Subcutaneous abdominal adipose tissue (tissue), 5 donors: ENCODE data around the gene KRT7.
"Not testable (repeated sequence)": the region's sequence is repeated elsewhere in the genome, so short reads cannot be mapped to it uniquely, and the experiment has no call there.

Source experiments
- H3K27ac ChIP-seq: one replicate; pipeline ENCODE4 v1.7.0; 2013; ENCODE audit warnings: low read depth, mild to moderate bottlenecking, inconsistent platforms, low read length, moderate library complexity
- H3K27me3 ChIP-seq, 5 donors: one replicate each; pipeline ENCODE4 v1.7.0; 2013; ENCODE audit warnings: low read length in 5 of 5, inconsistent platforms in 1 of 5; ENCODE audit not compliant: control insufficient read depth in 5 of 5, insufficient read depth in 4 of 5
- H3K36me3 ChIP-seq, 5 donors: one replicate each; pipeline ENCODE4 v1.7.0; 2013; ENCODE audit warnings: low read length in 5 of 5; ENCODE audit not compliant: control insufficient read depth in 5 of 5, insufficient read depth in 5 of 5
- H3K4me1 ChIP-seq, 5 donors: one replicate each; pipeline ENCODE4 v1.7.0; 2013; ENCODE audit warnings: low read length in 5 of 5, mild to moderate bottlenecking in 3 of 5, moderate library complexity in 1 of 5; ENCODE audit not compliant: control insufficient read depth in 5 of 5, insufficient read depth in 5 of 5
- H3K4me3 ChIP-seq, 5 donors: one replicate each; pipeline ENCODE4 v1.7.0; 2013; ENCODE audit warnings: low read length in 5 of 5, low read depth in 1 of 5
- H3K9ac ChIP-seq, 5 donors: one replicate each; pipeline ENCODE4 v1.7.0; 2013; ENCODE audit warnings: low read length in 5 of 5, mild to moderate bottlenecking in 4 of 5, moderate library complexity in 3 of 5
- H3K9me3 ChIP-seq, 5 donors: one replicate each; pipeline ENCODE4 v1.7.0; 2013; ENCODE audit warnings: low read length in 5 of 5; ENCODE audit not compliant: control insufficient read depth in 5 of 5
- donor health status: healthy.
- donor health status: healthy.
- donor health status: healthy.
- donor health status: healthy.
- donor health status: healthy.

The KRT7 gene

GRCh38 chr12:52287816-52288805 lies 55.1 kb downstream of the KRT7 start:
- not testable (repeated sequence) for H3K4me3 ChIP-seq, H3K9ac ChIP-seq, H3K9me3 ChIP-seq, H3K27ac ChIP-seq, H3K4me1 ChIP-seq, H3K36me3 ChIP-seq
- H3K27me3 ChIP-seq, result peaks cover 0 to 13% (median 7%) of the 10 kb centered on the region in 5 donors

GRCh38 chr12:52290483-52291134 lies 57.6 kb downstream of the KRT7 start:
- H3K9me3 ChIP-seq, H3K4me3 ChIP-seq, H3K27ac ChIP-seq, H3K36me3 ChIP-seq, H3K4me1 ChIP-seq, H3K9ac ChIP-seq: not testable (repeated sequence)
- H3K27me3 ChIP-seq, result peaks cover 0 to 17% (median 13%) of the 10 kb centered on the region in 5 donors

GRCh38 chr12:52291267-52291935 lies 58.4 kb downstream of the KRT7 start, which contains the start of gene KRT81:
Gene KRT81, minus strand, starts transcription at chr12:52291534. Its CDS starts 69 bp downstream, at chr12:52291465.
- Histone ChIP-seq H3K4me1 (no peaks in the 10 kb centered on the region), H3K36me3 (no peaks in the 10 kb centered on the region), H3K9me3 (no peaks in the 10 kb centered on the region), H3K27ac (no peak within 1 kb of the TSS), H3K9ac (no peak within 1 kb of the TSS), H3K27me3 (peaks cover 4 to 20% (median 13%) of the 10 kb centered on the region in 5 donors), H3K4me3 (no peak within 1 kb of the TSS)

- Histone ChIP-seq H3K9me3 (no peaks in the 10 kb centered on the region), H3K27me3 (peaks cover 5 to 21% (median 13%) of the 10 kb centered on the region in 5 donors), H3K36me3 (no peaks in the 10 kb centered on the region), H3K27ac (no peak overlapping the region), H3K9ac (no peak overlapping the region), H3K4me1 (no peaks in the 10 kb centered on the region), H3K4me3 (no peak overlapping the region)
Observed at GRCh38 chr12:52293926-52294325, 60.9 kb downstream of the KRT7 start.

GRCh38 chr12:52294803-52295202 lies 61.8 kb downstream of the KRT7 start:
- Histone ChIP-seq H3K4me1 (no peaks in the 10 kb centered on the region), H3K27me3 (peaks cover 5 to 21% (median 13%) of the 10 kb centered on the region in 5 donors), H3K27ac (no peak overlapping the region), H3K36me3 (no peaks in the 10 kb centered on the region), H3K4me3 (no peak overlapping the region), H3K9ac (no peak overlapping the region), H3K9me3 (no peaks in the 10 kb centered on the region)

- Histone ChIP-seq H3K9ac (no peak overlapping the region), H3K4me3 (no peak overlapping the region), H3K36me3 (no peaks in the 10 kb centered on the region), H3K27me3 (peaks cover 6 to 22% (median 13%) of the 10 kb centered on the region in 5 donors), H3K27ac (no peak overlapping the region), H3K9me3 (no peaks in the 10 kb centered on the region), H3K4me1 (no peaks in the 10 kb centered on the region)
Observed at GRCh38 chr12:52295663-52296062, 62.6 kb downstream of the KRT7 start.

- no peak overlapping the region for H3K4me3 ChIP-seq
- no peak overlapping the region for H3K27ac ChIP-seq
- H3K4me1 ChIP-seq, result no peaks in the 10 kb centered on the region
- H3K27me3 ChIP-seq, result peaks cover 9 to 21% (median 12%) of the 10 kb centered on the region in 5 donors
- H3K9me3 ChIP-seq, result no peaks in the 10 kb centered on the region
- no peak overlapping the region for H3K9ac ChIP-seq
- H3K36me3 ChIP-seq, result no peaks in the 10 kb centered on the region
Observed at GRCh38 chr12:52296572-52297215, 63.7 kb downstream of the KRT7 start.
